Liver (tissue), 9 donors: ENCODE data around the gene TRIM60. TPM values are rescaled to one million over a fixed set of nuclear protein-coding genes. Genes with fewer than 3 reads are reported as not detected.
"Not testable (repeated sequence)": the region's sequence is repeated elsewhere in the genome, so short reads cannot be mapped to it uniquely, and the experiment has no call there.

Experiments
- DNase-seq: peaks from one replicate; pipeline ENCODE4 v3.0.0-alpha.2; 2017; ENCODE audit warnings: low spot score
- H3K27ac ChIP-seq, 2 donors: one replicate each; pipeline ENCODE4 v1.7.0; 2013; ENCODE audit warnings: inconsistent platforms in 2 of 2, low read length in 2 of 2, control low read depth in 1 of 2, low read depth in 1 of 2, mild to moderate bottlenecking in 1 of 2
- H3K27me3 ChIP-seq, 4 donors: one replicate each; pipeline versions ENCODE4 v1.6.1 to v1.7.0; 2013; ENCODE audit warnings: low read length in 3 of 4, inconsistent platforms in 1 of 4, mild to moderate bottlenecking in 1 of 4, moderate library complexity in 1 of 4; ENCODE audit not compliant: control insufficient read depth in 4 of 4, insufficient read depth in 4 of 4
- H3K36me3 ChIP-seq, 4 donors: one replicate each; pipeline versions ENCODE4 v1.6.1 to v1.7.0; 2013; ENCODE audit warnings: low read length in 3 of 4, mild to moderate bottlenecking in 3 of 4, low read depth in 1 of 4, moderate library complexity in 1 of 4; ENCODE audit not compliant: control insufficient read depth in 4 of 4, insufficient read depth in 3 of 4
- H3K4me1 ChIP-seq, 4 donors: one replicate each; pipeline versions ENCODE4 v1.6.1 to v1.7.0; 2013; ENCODE audit warnings: low read length in 3 of 4, mild to moderate bottlenecking in 3 of 4, moderate library complexity in 1 of 4; ENCODE audit not compliant: control insufficient read depth in 4 of 4, insufficient read depth in 4 of 4
- H3K4me3 ChIP-seq, 3 donors: one replicate each; pipeline versions ENCODE4 v1.6.1 to v1.7.0; 2013; ENCODE audit warnings: low read length in 3 of 3, control low read depth in 1 of 3, low read depth in 1 of 3, mild to moderate bottlenecking in 1 of 3
- H3K9ac ChIP-seq, 2 donors: one replicate each; pipeline ENCODE4 v1.7.0; 2013; ENCODE audit warnings: low read length in 2 of 2, mild to moderate bottlenecking in 2 of 2, moderate library complexity in 2 of 2, control low read depth in 1 of 2, low read depth in 1 of 2
- H3K9me3 ChIP-seq, 4 donors: one replicate each; pipeline versions ENCODE4 v1.6.1 to v1.7.0; 2013; ENCODE audit warnings: low read length in 3 of 4; ENCODE audit not compliant: control insufficient read depth in 4 of 4
- ATF3 ChIP-seq: IDR thresholded peaks from 2 replicates; pipeline ENCODE4 v1.6.1; 2016; ENCODE audit warnings: antibody characterized with exemption
- CTCF ChIP-seq: fragments of 150-350 bp; IDR thresholded peaks from 2 replicates; pipeline ENCODE4 v1.5.1; 2017; ENCODE audit warnings: improper control_type of control experiment, low read depth, low read length; ENCODE audit not compliant: missing input control
- EGR1 ChIP-seq, 2 donors: IDR thresholded peaks; 2 replicates each; pipeline ENCODE4 v1.6.1; 2016 to 2018; ENCODE audit warnings: antibody characterized with exemption in 2 of 2, low read depth in 2 of 2
- FOXA1 ChIP-seq: IDR thresholded peaks from 2 replicates; pipeline ENCODE4 v1.6.1; 2016; ENCODE audit warnings: antibody characterized with exemption
- FOXA2 ChIP-seq: IDR thresholded peaks from 2 replicates; pipeline ENCODE4 v1.6.1; 2016; ENCODE audit warnings: antibody characterized with exemption
- GABPA ChIP-seq, 2 donors: IDR thresholded peaks in 1 of 2; conservative IDR thresholded peaks in 1 of 2; 2 replicates each; pipeline ENCODE4 v1.6.1; 2016; ENCODE audit warnings: antibody characterized with exemption in 2 of 2, mild to moderate bottlenecking in 1 of 2, moderate library complexity in 1 of 2
- HNF4A ChIP-seq, 2 donors: conservative IDR thresholded peaks; 2 replicates each; pipeline ENCODE4 v1.6.1; 2016; ENCODE audit warnings: antibody characterized with exemption in 2 of 2, mild to moderate bottlenecking in 2 of 2
- HNF4G ChIP-seq: IDR thresholded peaks from 2 replicates; pipeline ENCODE4 v1.6.1; 2016; ENCODE audit warnings: antibody characterized with exemption
- JUND ChIP-seq, 2 donors: IDR thresholded peaks; 2 replicates each; pipeline ENCODE4 v1.6.1; 2016; ENCODE audit warnings: antibody characterized with exemption in 2 of 2
- MAX ChIP-seq: IDR thresholded peaks from 2 replicates; pipeline ENCODE4 v1.6.1; 2016; ENCODE audit warnings: antibody characterized with exemption
- NR2F2 ChIP-seq: IDR thresholded peaks from 2 replicates; pipeline ENCODE4 v1.6.1; 2016; ENCODE audit warnings: antibody characterized with exemption
- RAD21 ChIP-seq, 2 donors: IDR thresholded peaks; 2 replicates each; pipeline ENCODE4 v1.6.1; 2016; ENCODE audit warnings: antibody characterized with exemption in 2 of 2, mild to moderate bottlenecking in 2 of 2
- RXRA ChIP-seq, 2 donors: IDR thresholded peaks; 2 replicates each; pipeline ENCODE4 v1.6.1; 2017 to 2018; ENCODE audit warnings: antibody characterized with exemption in 2 of 2, mild to moderate bottlenecking in 1 of 2
- SP1 ChIP-seq: IDR thresholded peaks from 2 replicates; pipeline ENCODE4 v1.6.1; 2018; ENCODE audit warnings: antibody characterized with exemption, mild to moderate bottlenecking
- TAF1 ChIP-seq: conservative IDR thresholded peaks from 2 replicates; pipeline ENCODE4 v1.6.1; 2016; ENCODE audit warnings: antibody characterized with exemption, mild to moderate bottlenecking
- YY1 ChIP-seq: IDR thresholded peaks from 2 replicates; pipeline ENCODE4 v1.6.1; 2016; ENCODE audit warnings: antibody characterized with exemption, mild to moderate bottlenecking
- ZBTB33 ChIP-seq: IDR thresholded peaks from 2 replicates; pipeline ENCODE4 v1.6.1; 2016; ENCODE audit warnings: antibody characterized with exemption
- WGBS: extraction: QIAGEN DNeasy Blood & Tissue Kit; methylation state at CpG from one replicate; pipeline ENCODE4 v1.1.7; 2013; 5-methylcytosine and 5-hydroxymethylcytosine counted together
- polyA plus RNA-seq, 2 donors: library from polyadenylated mRNA; stranded (reverse) in 1 of 2; unstranded in 1 of 2; fragments of 200-250 nt in 1 of 2; fragments of >200 nt in 1 of 2; fragmentation: Nextera tagmentation in 1 of 2; extraction: Ambion mirVana in 1 of 2; gene quantifications; one replicate each; pipeline versions ENCODE4 v1.2.1 to v1.2.3, GENCODE V29; 2013 to 2015
- total RNA-seq, 2 donors: library from RNA; depleted of rRNA; stranded (reverse); fragments of >200 nt; gene quantifications; one replicate each; pipeline ENCODE4 v1.2.3, GENCODE V29; 2014
- donor health status: healthy.
- donor health status: healthy.
- donor health status: healthy.
- donor health status: healthy.
- donor health status: healthy.

Gene TRIM60
- total and polyA plus RNA-seq, 4 donors = not detected

DNA sequence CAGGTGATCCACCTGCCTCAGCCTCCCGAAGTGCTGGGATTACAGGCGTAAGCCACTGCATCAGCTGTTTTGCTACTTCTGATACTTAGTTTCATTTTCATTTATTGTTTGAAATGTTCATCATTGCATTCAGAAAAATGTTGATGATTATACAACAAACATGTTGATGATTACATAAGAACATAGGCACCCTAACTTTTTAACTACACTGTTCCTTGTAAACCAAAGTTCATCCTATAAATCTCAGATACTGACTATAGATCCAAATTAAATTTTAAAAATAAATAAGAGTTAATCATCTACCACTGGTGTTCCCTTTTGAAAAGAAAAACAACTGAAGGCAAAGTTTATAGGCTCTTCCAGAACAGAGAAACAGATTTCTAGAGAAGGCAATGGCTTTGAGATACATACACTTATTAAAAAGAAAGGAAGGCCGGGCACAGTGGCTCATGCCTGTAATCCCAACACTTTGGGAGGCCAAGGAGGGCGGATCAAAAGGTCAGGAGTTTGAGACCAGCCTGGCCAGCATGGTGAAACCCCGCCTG is 45.3 kb downstream of the TRIM60 start:
- 48% methylated on average over 5 of the region's 5 CpGs for WGBS
- H3K36me3 ChIP-seq = peaks cover 0 to 3% (median 0%) of the 10 kb centered on the region in 4 donors
- H3K9ac ChIP-seq = no peak overlapping the region
- H3K27me3 ChIP-seq = no peaks in the 10 kb centered on the region
- TF ChIP-seq TAF1 (no peak), FOXA1 (no peak), MAX (no peak), ZBTB33 (no peak), HNF4G (no peak), EGR1 (IDR thresholded peaks at IDR 0.05; ENCODE audit: low read depth in 2 of 2) (no peak), CTCF (no peak), YY1 (no peak), ATF3 (no peak), GABPA (IDR thresholded peaks at IDR 0.05 in 1 of 2, conservative IDR thresholded peaks at IDR 0.05 in 1 of 2) (no peak), SP1 (no peak), FOXA2 (no peak), JUND (IDR thresholded peaks at IDR 0.05) (no peak), RXRA (IDR thresholded peaks at IDR 0.05) (no peak), HNF4A (conservative IDR thresholded peaks at IDR 0.05) (no peak)
- no peak overlapping the region for H3K4me3 ChIP-seq
- no peaks in the 10 kb centered on the region for H3K9me3 ChIP-seq
- H3K27ac ChIP-seq = peak overlapping the region; percentile 46 to 61
- DNase-seq = no peak
- peaks cover 6 to 30% (median 9%) of the 10 kb centered on the region in 4 donors for H3K4me1 ChIP-seq

- no peak overlapping the region for H3K4me3 ChIP-seq
- peak overlapping the region in 1 of 2 donors; percentile 50 for H3K27ac ChIP-seq
- peaks cover 6 to 30% (median 9%) of the 10 kb centered on the region in 4 donors for H3K4me1 ChIP-seq
- peaks cover 0 to 3% (median 3%) of the 10 kb centered on the region in 4 donors for H3K36me3 ChIP-seq
- peak; percentile 40 for DNase-seq
- H3K9me3 ChIP-seq = no peaks in the 10 kb centered on the region
- TF ChIP-seq NR2F2 (no peak), YY1 (peak; percentile 47), ZBTB33 (no peak), RAD21 (IDR thresholded peaks at IDR 0.05) (peak in 1 of 2 donors; percentile 8), RXRA (IDR thresholded peaks at IDR 0.05) (peak in 1 of 2 donors; percentile 17), HNF4A (conservative IDR thresholded peaks at IDR 0.05) (peak in 1 of 2 donors; percentile 17)
- H3K27me3 ChIP-seq = no peaks in the 10 kb centered on the region
- WGBS = 9% methylated on average over 6 of the region's 6 CpGs
- no peak overlapping the region for H3K9ac ChIP-seq
These were observed 47.7 kb downstream of the TRIM60 start for GRCh38 chr4:165079476-165079875.

DNA sequence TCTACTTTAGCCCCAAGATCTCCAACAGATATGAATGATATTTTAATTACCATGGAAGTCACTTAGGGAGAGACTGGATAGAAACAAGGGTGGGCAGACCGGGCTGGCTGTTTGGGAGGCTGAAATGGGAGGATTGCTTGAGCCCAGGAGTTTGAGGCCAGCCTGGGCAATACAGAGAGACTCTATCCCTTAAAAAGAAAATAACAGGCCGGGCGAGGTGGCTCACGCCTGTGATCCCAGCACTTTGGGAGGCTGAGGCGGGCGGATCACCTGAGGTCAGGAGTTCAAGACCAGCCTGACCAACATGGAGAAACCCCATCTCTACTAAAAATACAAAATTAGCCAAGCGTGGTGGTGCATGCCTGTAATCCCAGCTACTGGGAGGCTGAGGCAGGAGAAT is 53.0 kb downstream of the TRIM60 start:
- not testable (repeated sequence) for H3K9me3 ChIP-seq, H3K27me3 ChIP-seq, DNase-seq, H3K9ac ChIP-seq, H3K4me1 ChIP-seq, H3K27ac ChIP-seq, H3K4me3 ChIP-seq
- 97% methylated on average over 6 of the region's 7 CpGs for WGBS
- peaks cover 11 to 42% (median 28%) of the 10 kb centered on the region in 4 donors for H3K36me3 ChIP-seq
